Measurements from ENCODE around the gene LAPTM4A. TPM values are rescaled to one million over a fixed set of nuclear protein-coding genes. Genes with fewer than 3 reads are reported as not detected.

The LAPTM4A gene
- total RNA-seq, 1 donor from 2014 or later, result 242 TPM

- no peak for DNase-seq (ENCODE audit: missing footprints)
- intact Hi-C loops (cut with DNase I), result loop anchor here (2.0 kb wide), 1 partner anchor 13 kb away; no protein-coding TSS in a partner anchor
- ATAC-seq, result no peak
Observed at GRCh38 chr2:20035955-20036666, 15.3 kb downstream of the LAPTM4A start.

GRCh38 chr2:20034821-20035220, 16.6 kb downstream of the LAPTM4A start:
- intact Hi-C loops (cut with DNase I), result loop anchor here (2.0 to 5.0 kb wide), 2 partner anchors 14 to 37 kb away; no protein-coding TSS in a partner anchor
- no peak for DNase-seq (ENCODE audit: missing footprints)
- ATAC-seq, result no peak

GRCh38 chr2:20034218-20034617, 17.2 kb downstream of the LAPTM4A start:
- intact Hi-C loops (cut with DNase I), result loop anchor here (2.0 to 5.0 kb wide), 2 partner anchors 15 to 38 kb away; no protein-coding TSS in a partner anchor
- ATAC-seq (peak; percentile 85), DNase-seq (ENCODE audit: missing footprints) (no peak)

- DNase-seq (ENCODE audit: missing footprints) (no peak), ATAC-seq (peak; percentile 48)
- intact Hi-C loops (cut with DNase I), result loop anchor here (5.0 kb wide), 1 partner anchor 39 kb away; no protein-coding TSS in a partner anchor
Observed at GRCh38 chr2:20033322-20033721, 18.1 kb downstream of the LAPTM4A start.

GRCh38 chr2:20030224-20030623, 21.2 kb downstream of the LAPTM4A start:
- intact Hi-C loops (cut with DNase I), result loop anchor here (5.0 kb wide), 1 partner anchor 42 kb away; no protein-coding TSS in a partner anchor
- ATAC-seq, result no peak
- DNase-seq (ENCODE audit: missing footprints), result no peak

- ATAC-seq (no peak), DNase-seq (ENCODE audit: missing footprints) (no peak)
- intact Hi-C loops (cut with DNase I), result no loop called here
Observed at GRCh38 chr2:20027705-20028434, 23.6 kb downstream of the LAPTM4A start.

- ATAC-seq (no peak), DNase-seq (ENCODE audit: missing footprints) (no peak)
- intact Hi-C loops (cut with DNase I), result no loop called here
Observed at GRCh38 chr2:20027260-20027677, 24.2 kb downstream of the LAPTM4A start.

- intact Hi-C loops (cut with DNase I), result no loop called here
- ATAC-seq, result no peak
- no peak for DNase-seq (ENCODE audit: missing footprints)
Observed at GRCh38 chr2:20025065-20025786, 26.2 kb downstream of the LAPTM4A start.

GRCh38 chr2:20023688-20024087, 27.7 kb downstream of the LAPTM4A start:
- intact Hi-C loops (cut with DNase I), result no loop called here
- ATAC-seq, result no peak
- DNase-seq (ENCODE audit: missing footprints), result no peak

- intact Hi-C loops (cut with DNase I), result no loop called here
- DNase-seq (ENCODE audit: missing footprints) (no peak), ATAC-seq (no peak)
Observed at GRCh38 chr2:20021405-20022009, 29.9 kb downstream of the LAPTM4A start.

GRCh38 chr2:20019747-20020146, 31.7 kb downstream of the LAPTM4A start:
- no peak for ATAC-seq
- intact Hi-C loops (cut with DNase I), result no loop called here
- no peak for DNase-seq (ENCODE audit: missing footprints)

GRCh38 chr2:20018601-20019152, 32.8 kb downstream of the LAPTM4A start:
- ATAC-seq (no peak), DNase-seq (ENCODE audit: missing footprints) (no peak)
- intact Hi-C loops (cut with DNase I), result no loop called here

- DNase-seq (ENCODE audit: missing footprints) (no peak), ATAC-seq (no peak)
- intact Hi-C loops (cut with DNase I), result no loop called here
Observed at GRCh38 chr2:20016346-20016745, 35.1 kb downstream of the LAPTM4A start.

GRCh38 chr2:20015482-20016083, 35.8 kb downstream of the LAPTM4A start:
- intact Hi-C loops (cut with DNase I), result loop anchor here (1.0 to 2.0 kb wide), 3 partner anchors 37 to 83 kb away; no protein-coding TSS in a partner anchor
- DNase-seq (ENCODE audit: missing footprints) (no peak), ATAC-seq (peak; percentile 47)

- intact Hi-C loops (cut with DNase I), result no loop called here
- DNase-seq (ENCODE audit: missing footprints), result no peak
- peak; percentile 51 for ATAC-seq
Observed at GRCh38 chr2:20013126-20013849, 38.1 kb downstream of the LAPTM4A start.

- intact Hi-C loops (cut with DNase I), result no loop called here
- no peak for DNase-seq (ENCODE audit: missing footprints)
- ATAC-seq, result peak; percentile 76
Observed at GRCh38 chr2:20012282-20013125, 38.9 kb downstream of the LAPTM4A start, which contains the start of gene MATN3. MATN3 (minus strand) TSS chr2:20012668; CDS start chr2:20012631, 37 bp downstream.

GRCh38 chr2:20012032-20012281, 39.5 kb downstream of the LAPTM4A start:
- intact Hi-C loops (cut with DNase I), result no loop called here
- DNase-seq (ENCODE audit: missing footprints), result no peak
- no peak for ATAC-seq

Data from Right ventricle myocardium inferior (tissue), 1 donor.